H1 (cell line): Measurements from ENCODE around the gene ATP5PB. TPM values are rescaled to one million over a fixed set of nuclear protein-coding genes. Genes with fewer than 3 reads are reported as not detected.

Source experiments
- CTCF ChIA-PET: fragments of 300-600 bp; sonication (Branson Sonifier 250); formaldehyde crosslinking; loops from one replicate; lab custom pipeline; 2021; ENCODE audit not compliant: partially characterized antibody; lab: Charles Lee
- POLR2A ChIA-PET: fragments of 300-600 bp; sonication (Branson Sonifier 250); formaldehyde crosslinking; loops from one replicate; lab custom pipeline; 2021; ENCODE audit warnings: inconsistent platforms; ENCODE audit not compliant: partially characterized antibody; lab: Charles Lee
- DNase-seq, 2 experiments: peaks; one replicate each; pipeline versions ENCODE4 v3.0.0 to v3.0.0-alpha.2; 2010 to 2022; ENCODE audit warnings: low spot score in 2 of 2, low read depth in 1 of 2, mixed read lengths in 1 of 2
- FAIRE-seq: peaks from 2 replicates; lab custom pipeline; 2011; peaks lifted over from hg19 to GRCh38; lab: Jason Lieb, UNC
- H2AFZ ChIP-seq: 2 replicates; pipeline ENCODE4 v1.8.1; 2012; ENCODE audit warnings: low read length, inconsistent platforms
- H2AK5ac ChIP-seq: 2 replicates; pipeline ENCODE4 v1.6.1; 2013; ENCODE audit warnings: low read depth, low read length
- H2BK120ac ChIP-seq: replicated peaks from 2 replicates; pipeline ENCODE3; 2013; ENCODE audit warnings: low read depth, low read length, inconsistent platforms
- H2BK12ac ChIP-seq: 2 replicates; pipeline ENCODE4 v1.6.1; 2013; ENCODE audit warnings: low read depth, low read length
- H2BK15ac ChIP-seq: 2 replicates; pipeline ENCODE4 v1.6.1; 2013; ENCODE audit warnings: low read length
- H2BK20ac ChIP-seq: 2 replicates; pipeline ENCODE4 v1.6.1; 2013; ENCODE audit warnings: low read length
- H2BK5ac ChIP-seq: 2 replicates; pipeline ENCODE4 v1.6.1; 2013; ENCODE audit warnings: low read depth, low read length
- H3K14ac ChIP-seq: 2 replicates; pipeline ENCODE4 v1.6.1; 2013; ENCODE audit warnings: inconsistent platforms; ENCODE audit not compliant: insufficient read length
- H3K18ac ChIP-seq: 2 replicates; pipeline ENCODE4 v1.6.1; 2013; ENCODE audit warnings: low read length; ENCODE audit errors: extremely low read depth
- H3K23ac ChIP-seq: 2 replicates; pipeline ENCODE4 v1.6.1; 2013; ENCODE audit warnings: inconsistent platforms; ENCODE audit not compliant: insufficient read length
- H3K23me2 ChIP-seq: 2 replicates; pipeline ENCODE4 v1.6.1; 2013; ENCODE audit warnings: low read depth, low read length
- H3K27ac ChIP-seq: 2 replicates; pipeline ENCODE4 v1.6.1; 2011; ENCODE audit warnings: low read depth, low read length, inconsistent platforms
- H3K27me3 ChIP-seq, 4 experiments: replicated peaks in 1 of 4; 1 replicate in 1 of 4; 2 replicates in 3 of 4; pipeline versions ENCODE4 v1.6.1 to v1.8.1; 2011 to 2013; ENCODE audit warnings: low read length in 3 of 4, mild to moderate bottlenecking in 3 of 4, inconsistent platforms in 2 of 4, mixed read lengths in 2 of 4, moderate library complexity in 1 of 4; ENCODE audit not compliant: control insufficient read depth in 3 of 4, insufficient read depth in 3 of 4; ENCODE audit errors: extremely low read depth in 1 of 4
- H3K36me3 ChIP-seq, 4 experiments: 2 replicates each; pipeline versions ENCODE4 v1.6.1 to v1.8.1; 2011 to 2013; ENCODE audit warnings: mild to moderate bottlenecking in 4 of 4, low read length in 3 of 4, moderate library complexity in 2 of 4, control low read depth in 1 of 4, inconsistent platforms in 1 of 4; ENCODE audit not compliant: insufficient read depth in 4 of 4, control insufficient read depth in 2 of 4
- H3K4ac ChIP-seq: replicated peaks from 2 replicates; pipeline ENCODE3; 2013; ENCODE audit warnings: low read length, low read depth, mixed read lengths, inconsistent platforms; ENCODE audit not compliant: insufficient read length
- H3K4me1 ChIP-seq, 4 experiments: replicated peaks in 1 of 4; 1 replicate in 1 of 4; 2 replicates in 3 of 4; pipeline versions ENCODE4 v1.6.1 to v1.8.1; 2011 to 2013; ENCODE audit warnings: low read length in 3 of 4, inconsistent platforms in 2 of 4, mixed read lengths in 1 of 4; ENCODE audit not compliant: insufficient read depth in 4 of 4, control insufficient read depth in 3 of 4
- H3K4me2 ChIP-seq, 2 experiments: 2 replicates each; pipeline versions ENCODE4 v1.6.1 to v1.8.1; 2011 to 2013; ENCODE audit warnings: low read depth in 2 of 2, low read length in 2 of 2, control low read depth in 1 of 2, inconsistent platforms in 1 of 2, mild to moderate bottlenecking in 1 of 2; ENCODE audit not compliant: insufficient read depth in 1 of 2
- H3K4me3 ChIP-seq, 4 experiments: fragments of 200-600, 300-600 bp in 1 of 4; sonication (generic), shearing (Covaris generic), sonication (Bioruptor Twin) in 1 of 4; 2 replicates each; pipeline versions ENCODE4 v1.5.1 to v1.8.1; 2011 to 2016; ENCODE audit warnings: low read length in 4 of 4, low read depth in 3 of 4, control low read depth in 2 of 4, inconsistent platforms in 2 of 4, mild to moderate bottlenecking in 2 of 4, mixed read lengths in 1 of 4, moderate library complexity in 1 of 4; ENCODE audit not compliant: insufficient read depth in 2 of 4; ENCODE audit errors: extremely low read depth in 1 of 4
- H3K56ac ChIP-seq: replicated peaks from 2 replicates; pipeline ENCODE3; 2013; ENCODE audit warnings: low read depth, mild to moderate bottlenecking, mixed read lengths, low read length, inconsistent platforms; ENCODE audit not compliant: insufficient read length
- H3K79me1 ChIP-seq: 2 replicates; pipeline ENCODE4 v1.6.1; 2013; ENCODE audit warnings: low read depth, low read length, control low read depth
- H3K79me2 ChIP-seq, 2 experiments: 2 replicates each; pipeline versions ENCODE4 v1.6.1 to v1.8.1; 2012 to 2013; ENCODE audit warnings: low read length in 2 of 2, mild to moderate bottlenecking in 2 of 2, inconsistent platforms in 1 of 2; ENCODE audit not compliant: insufficient read depth in 2 of 2, control insufficient read depth in 1 of 2
- H3K9ac ChIP-seq, 4 experiments: replicated peaks in 1 of 4; 1 replicate in 1 of 4; 2 replicates in 3 of 4; pipeline versions ENCODE4 v1.6.1 to v1.8.1; 2011 to 2013; ENCODE audit warnings: low read depth in 3 of 4, low read length in 3 of 4, control low read depth in 2 of 4, mild to moderate bottlenecking in 2 of 4, moderate library complexity in 2 of 4, inconsistent platforms in 1 of 4; ENCODE audit errors: extremely low read depth in 1 of 4
- H3K9me3 ChIP-seq, 2 experiments: 2 replicates each; pipeline versions ENCODE4 v1.6.1 to v1.8.1; 2012 to 2013; ENCODE audit warnings: mild to moderate bottlenecking in 2 of 2, moderate library complexity in 2 of 2, control low read depth in 1 of 2, inconsistent platforms in 1 of 2, low read depth in 1 of 2, low read length in 1 of 2, mixed read lengths in 1 of 2; ENCODE audit not compliant: insufficient read depth in 2 of 2
- H4K20me1 ChIP-seq, 2 experiments: replicated peaks in 1 of 2; 2 replicates each; pipeline versions ENCODE3 to v1.8.1; 2011 to 2013; ENCODE audit warnings: inconsistent platforms in 2 of 2, low read length in 2 of 2, mild to moderate bottlenecking in 1 of 2; ENCODE audit not compliant: insufficient read depth in 2 of 2, control insufficient read depth in 1 of 2
- H4K5ac ChIP-seq: 2 replicates; pipeline ENCODE4 v1.6.1; 2013; ENCODE audit warnings: low read length, low read depth, mixed read lengths, inconsistent platforms; ENCODE audit not compliant: insufficient read length
- H4K8ac ChIP-seq: 2 replicates; pipeline ENCODE4 v1.8.0; 2013; ENCODE audit warnings: mild to moderate bottlenecking, moderate library complexity, low read length, inconsistent platforms; ENCODE audit not compliant: insufficient read depth; ENCODE audit errors: extremely low read depth
- H4K91ac ChIP-seq: replicated peaks from 2 replicates; pipeline ENCODE3; 2013; ENCODE audit warnings: low read length, mixed read lengths, inconsistent platforms; ENCODE audit not compliant: insufficient read length
- BACH1 ChIP-seq: IDR thresholded peaks from 2 replicates; pipeline ENCODE4 v1.6.1; 2012; ENCODE audit warnings: low read length, improper control_type of control experiment
- BCL11A ChIP-seq, 2 experiments: IDR thresholded peaks; one replicate each; pipeline ENCODE4 v1.6.1; 2011; ENCODE audit warnings: low read depth in 2 of 2, low read length in 2 of 2, mild to moderate bottlenecking in 2 of 2
- BRCA1 ChIP-seq: IDR thresholded peaks from 2 replicates; pipeline ENCODE4 v1.6.1; 2012; ENCODE audit warnings: low read depth, low read length, improper control_type of control experiment
- CBX8 ChIP-seq: fragments of 300-800, 300-1000 bp; sonication (generic); IDR thresholded peaks from 2 replicates; pipeline ENCODE4 v1.7.1; 2016; ENCODE audit warnings: low read depth, low read length, borderline replicate concordance
- CREB1 ChIP-seq: IDR thresholded peaks from 2 replicates; pipeline ENCODE4 v1.6.1; 2012; ENCODE audit warnings: inconsistent platforms
- NRF1 ChIP-seq: IDR thresholded peaks from 2 replicates; pipeline ENCODE4 v1.6.1; 2011; ENCODE audit warnings: mild to moderate bottlenecking, low read depth, low read length, improper control_type of control experiment
- RBBP5 ChIP-seq: IDR thresholded peaks from 2 replicates; pipeline ENCODE4 v1.7.1; 2012; ENCODE audit warnings: low read depth, mild to moderate bottlenecking, inconsistent platforms, low read length, moderate library complexity, borderline replicate concordance
- TAF1 ChIP-seq: IDR thresholded peaks from 2 replicates; pipeline ENCODE4 v1.6.1; 2011; ENCODE audit warnings: mild to moderate bottlenecking, low read depth, low read length
- TAF7 ChIP-seq: optimal IDR thresholded peaks from 2 replicates; pipeline ENCODE3; 2011; ENCODE audit warnings: low read depth, mild to moderate bottlenecking, inconsistent platforms, low read length, moderate library complexity, borderline replicate concordance
- ZNF274 ChIP-seq: IDR thresholded peaks from 2 replicates; pipeline ENCODE4 v1.7.0; 2012; ENCODE audit warnings: low read length, borderline replicate concordance; ENCODE audit errors: extremely low read depth
- WGBS, 2 experiments: shearing (Covaris generic) in 1 of 2; methylation state at CpG; one replicate each; pipeline versions ENCODE4 v1.1.6 to v1.1.7; 2013 to 2015; ENCODE audit warnings: low lambda C conversion rate in 2 of 2, mixed read lengths in 2 of 2, inconsistent platforms in 1 of 2, low coverage in 1 of 2, missing lambda C conversion rate in 1 of 2; ENCODE audit not compliant: insufficient replicate concordance in 2 of 2, insufficient coverage in 1 of 2, insufficient read length in 1 of 2; ENCODE audit errors: extremely low coverage in 1 of 2, missing lambda C conversion rate in 1 of 2; 5-methylcytosine and 5-hydroxymethylcytosine counted together
- polyA plus RNA-seq, 7 experiments: library from polyadenylated mRNA; depleted of rRNA in 3 of 7; stranded (reverse) in 5 of 7; unstranded in 2 of 7; fragments of >200 nt in 5 of 7; fragments of 200-250 nt in 2 of 7; gene quantifications; 1 replicate in 5 of 7; 2 replicates in 1 of 7; 4 replicates in 1 of 7; pipeline versions ENCODE4 v1.2.1 to v1.2.3, GENCODE V29; 2011 to 2013; ENCODE audit warnings: missing spikeins in 2 of 7, mixed read lengths in 2 of 7
- total RNA-seq: library from RNA; stranded (reverse); fragmentation: NEBNext Ultra II Directional; extraction: Animal tissue kit (Norgen Biotek cat#: 25700); gene quantifications from 2 replicates; pipeline ENCODE4 v1.2.1, GENCODE V29; 2021
- TF ChIP-seq, protein P1 (sequence below), 3 experiments: IDR thresholded peaks; 1 replicate in 2 of 3; 2 replicates in 1 of 3; pipeline versions ENCODE4 v1.5.1 to v1.6.1; 2011; ENCODE audit warnings: low read length in 3 of 3, mild to moderate bottlenecking in 3 of 3, inconsistent platforms in 2 of 3, low read depth in 1 of 3, moderate library complexity in 1 of 3; ENCODE audit not compliant: insufficient read depth in 1 of 3; ENCODE audit errors: control extremely low read depth in 1 of 3

The ATP5PB gene
- total and polyA plus RNA-seq, 2 of the 8 experiments (the other 6 are each of a cell fraction or from before 2014, with no cell fraction given): 232 to 262 TPM

DNA sequence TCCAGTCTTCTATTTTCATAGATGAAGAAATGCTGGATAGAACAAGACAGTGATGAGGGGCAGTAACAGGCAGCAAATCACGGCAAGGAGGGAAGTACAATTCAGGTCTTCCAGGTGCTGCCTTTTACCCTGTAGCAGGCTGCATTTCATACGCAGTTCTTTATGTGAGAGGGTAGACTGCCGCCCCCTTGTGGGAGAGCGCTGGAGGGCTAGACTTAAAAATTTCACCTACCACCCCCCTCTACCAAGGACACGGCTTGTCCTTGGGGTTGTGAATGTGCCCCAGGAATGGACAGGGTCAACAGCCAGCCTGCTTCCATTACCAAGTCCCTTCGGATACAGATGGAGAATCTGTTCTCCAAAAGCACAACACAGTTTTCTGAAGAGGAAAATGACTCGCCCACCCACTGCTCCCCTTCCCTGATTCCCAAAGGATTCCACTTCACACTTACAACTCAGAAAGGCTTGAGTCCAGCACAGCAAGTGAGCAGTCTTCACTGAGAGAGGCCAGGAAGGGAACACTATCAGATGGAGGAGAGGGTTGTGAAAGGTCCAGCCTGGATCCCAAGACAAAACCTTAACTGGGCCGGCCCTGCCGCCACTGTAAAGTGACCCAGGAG lies 7.6 kb upstream of the ATP5PB start:
- no peak overlapping the region for H4K91ac ChIP-seq
- no peak overlapping the region for H2AK5ac ChIP-seq
- FAIRE-seq (no peak), DNase-seq (peak; percentile 31 to 78)
- POLR2A ChIA-PET: interaction anchor here (0.9 kb wide), 1 partner anchor 22 kb away, joined by 3 read pairs; no protein-coding TSS in a partner anchor
- WGBS, 2 experiments: 73% methylated on average over 9 of the region's 9 CpGs; no CpG with 5 or more reads in 1 of the 2 experiments
- no peak overlapping the region for H2BK12ac ChIP-seq
- H3K9ac ChIP-seq: no peak overlapping the region; a peak in 1 of 7 replicates
- no peak overlapping the region for H3K4me2 ChIP-seq
- H3K79me1 ChIP-seq: no peaks in the 10 kb centered on the region; the same call in 1 of the 2 replicates
- H2BK120ac ChIP-seq: no peak overlapping the region
- no peak overlapping the region for H3K4ac ChIP-seq
- peaks cover 0 to 11% of the 10 kb centered on the region in 2 experiments; a peak in 2 of 4 replicates for H3K79me2 ChIP-seq
- H3K14ac ChIP-seq: no peak overlapping the region
- no peak overlapping the region for H3K27ac ChIP-seq
- no peak overlapping the region for H2BK20ac ChIP-seq
- no peak overlapping the region for H2AFZ ChIP-seq
- no peak overlapping the region for H4K8ac ChIP-seq
- no peak overlapping the region for H3K18ac ChIP-seq
- H4K5ac ChIP-seq: no peak overlapping the region
- H2BK15ac ChIP-seq: no peak overlapping the region
- no peak overlapping the region for H3K4me3 ChIP-seq
- no peaks in the 10 kb centered on the region for H3K9me3 ChIP-seq
- no peaks in the 10 kb centered on the region for H3K27me3 ChIP-seq
- CTCF ChIA-PET: interaction anchor here (1.0 to 2.8 kb wide), 14 partner anchors 8 to 792 kb away, joined by 3 to 9 read pairs (median 4); no protein-coding TSS in a partner anchor
- H3K23ac ChIP-seq: no peak overlapping the region
- H3K36me3 ChIP-seq: peaks cover 41 to 83% (median 63%) of the 10 kb centered on the region in 4 experiments
- H3K4me1 ChIP-seq: no peaks in the 10 kb centered on the region
- no peak overlapping the region for H3K56ac ChIP-seq
- no peak overlapping the region for H2BK5ac ChIP-seq
- H3K23me2 ChIP-seq: no peaks in the 10 kb centered on the region
- H4K20me1 ChIP-seq: peaks cover 0 to 8% of the 10 kb centered on the region in 2 experiments
- TF ChIP-seq BCL11A (IDR thresholded peaks at IDR 0.05; ENCODE audit: low read depth in 2 of 2, low read length in 2 of 2): no peak
- no peak for TF ChIP-seq CREB1
- TF ChIP-seq RBBP5: no peak
- TF ChIP-seq TAF7: no peak
- TF ChIP-seq CBX8: no peak
- TF ChIP-seq, protein P1, sequence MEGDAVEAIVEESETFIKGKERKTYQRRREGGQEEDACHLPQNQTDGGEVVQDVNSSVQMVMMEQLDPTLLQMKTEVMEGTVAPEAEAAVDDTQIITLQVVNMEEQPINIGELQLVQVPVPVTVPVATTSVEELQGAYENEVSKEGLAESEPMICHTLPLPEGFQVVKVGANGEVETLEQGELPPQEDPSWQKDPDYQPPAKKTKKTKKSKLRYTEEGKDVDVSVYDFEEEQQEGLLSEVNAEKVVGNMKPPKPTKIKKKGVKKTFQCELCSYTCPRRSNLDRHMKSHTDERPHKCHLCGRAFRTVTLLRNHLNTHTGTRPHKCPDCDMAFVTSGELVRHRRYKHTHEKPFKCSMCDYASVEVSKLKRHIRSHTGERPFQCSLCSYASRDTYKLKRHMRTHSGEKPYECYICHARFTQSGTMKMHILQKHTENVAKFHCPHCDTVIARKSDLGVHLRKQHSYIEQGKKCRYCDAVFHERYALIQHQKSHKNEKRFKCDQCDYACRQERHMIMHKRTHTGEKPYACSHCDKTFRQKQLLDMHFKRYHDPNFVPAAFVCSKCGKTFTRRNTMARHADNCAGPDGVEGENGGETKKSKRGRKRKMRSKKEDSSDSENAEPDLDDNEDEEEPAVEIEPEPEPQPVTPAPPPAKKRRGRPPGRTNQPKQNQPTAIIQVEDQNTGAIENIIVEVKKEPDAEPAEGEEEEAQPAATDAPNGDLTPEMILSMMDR (IDR thresholded peaks at IDR 0.05; ENCODE audit: control extremely low read depth in 1 of 3, insufficient read depth in 1 of 3, low read depth in 1 of 3, low read length in 3 of 3): peak; percentile 67 to 81 (median 68)
- TF ChIP-seq TAF1: no peak
- no peak for TF ChIP-seq NRF1
- TF ChIP-seq BRCA1: no peak
- no peak for TF ChIP-seq ZNF274
- TF ChIP-seq BACH1: no peak
